GM19372 (cell line): ENCODE results near the gene MTHFD1L.
"Not testable (repeated sequence)": the region's sequence is repeated elsewhere in the genome, so short reads cannot be mapped to it uniquely, and the experiment has no call there.

ENCODE experiments used
- ATAC-seq: cut with Tn5 transposase; IDR thresholded peaks from one replicate; pipeline ENCODE4 v1.9.1; 2021; ENCODE audit warnings: mild to moderate bottlenecking, low read depth, moderate library complexity; ENCODE audit not compliant: unreplicated experiment

Gene MTHFD1L

DNA sequence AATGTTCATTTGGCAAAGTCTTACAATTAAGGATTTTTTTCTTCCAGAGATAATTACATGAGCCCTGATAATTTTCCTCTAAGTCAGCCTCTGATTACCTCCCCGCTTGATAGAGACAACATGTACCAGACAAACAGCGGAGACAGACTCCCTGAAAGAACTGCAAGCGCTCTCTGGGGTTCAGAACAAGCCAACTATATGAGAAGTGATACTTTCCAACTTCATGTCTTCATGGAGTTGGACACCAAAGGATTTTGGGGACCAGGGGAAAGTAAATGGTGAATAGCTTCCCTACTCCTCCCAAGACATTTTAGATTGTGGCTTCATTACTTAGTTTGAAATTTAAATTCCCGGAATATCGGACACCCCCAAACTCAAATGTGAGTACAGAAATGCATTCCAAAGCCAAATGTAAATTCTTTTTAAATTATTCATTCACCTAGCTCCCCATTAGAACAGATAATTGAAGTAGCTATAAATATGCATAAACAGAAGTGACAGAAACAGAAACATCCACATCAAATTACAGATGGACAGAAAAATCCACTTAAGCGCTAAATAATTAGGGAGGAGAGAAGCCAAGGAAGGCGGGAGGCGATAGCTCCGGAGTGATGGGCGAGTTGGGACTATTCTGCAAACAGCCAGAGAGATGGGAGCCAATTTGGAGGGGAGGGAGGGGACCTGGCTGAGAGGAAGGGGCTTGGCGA is 244.5 kb downstream of the MTHFD1L start:
- no peak for ATAC-seq

DNA sequence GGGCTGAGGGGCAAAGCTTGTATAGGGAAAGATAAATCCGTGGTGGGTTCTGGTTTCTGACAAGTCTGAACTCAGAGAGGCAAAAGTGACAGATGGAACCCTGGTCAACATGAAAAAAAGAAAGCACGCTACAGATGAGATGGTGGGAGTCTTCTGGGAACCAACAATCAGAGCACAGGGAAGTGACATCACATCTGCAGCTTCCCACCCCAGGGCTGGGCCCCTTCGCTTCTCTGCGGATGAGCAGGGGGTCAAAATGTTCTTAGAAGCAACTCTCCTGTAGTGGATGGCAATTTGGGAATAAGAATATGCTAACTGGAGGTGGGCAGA is 245.0 kb downstream of the MTHFD1L start:
- no peak for ATAC-seq

DNA sequence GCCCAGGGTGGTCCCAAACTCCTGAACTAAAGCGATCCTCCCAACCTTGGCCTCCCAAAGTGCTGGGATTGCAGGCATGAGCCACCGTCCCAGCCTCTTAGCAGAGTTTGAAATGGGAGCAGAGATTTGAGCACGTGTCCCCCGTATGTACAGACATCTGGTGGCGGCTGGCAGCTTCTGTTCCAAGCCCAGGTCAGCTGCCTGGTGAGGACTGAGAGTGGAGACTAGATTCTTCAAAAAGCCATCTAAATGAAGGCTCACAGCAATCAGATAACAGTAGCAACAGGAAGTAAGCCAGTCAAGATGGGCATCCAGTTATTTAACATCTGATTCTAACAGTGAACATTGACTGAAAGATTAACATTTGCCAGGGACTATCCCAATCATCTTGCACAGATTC is 246.2 kb downstream of the MTHFD1L start:
- no peak for ATAC-seq

GRCh38 chr6:151112130-151112529 is 246.6 kb downstream of the MTHFD1L start:
- ATAC-seq, result no peak

DNA sequence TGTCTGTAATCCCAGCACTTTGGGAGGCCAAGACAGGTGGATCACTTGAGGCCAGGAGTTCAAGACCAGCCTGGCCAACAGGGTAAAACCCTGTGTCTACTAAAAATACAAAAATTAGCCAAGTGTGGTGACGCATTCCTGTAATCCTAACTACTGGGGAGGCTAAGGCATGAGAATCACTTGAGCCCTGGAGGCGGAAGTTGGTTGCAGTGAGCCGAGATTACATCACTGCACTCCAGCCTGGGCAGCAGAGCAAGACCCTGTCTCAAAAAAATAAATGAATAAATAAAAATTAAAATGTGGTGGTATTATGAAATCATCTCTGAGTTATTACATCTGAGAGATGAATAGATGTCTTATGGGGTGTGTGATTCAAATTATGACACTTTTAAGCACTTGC is 247.4 kb downstream of the MTHFD1L start:
- not testable (repeated sequence) for ATAC-seq

GRCh38 chr6:151113641-151114040 is 248.1 kb downstream of the MTHFD1L start:
- no peak for ATAC-seq

DNA sequence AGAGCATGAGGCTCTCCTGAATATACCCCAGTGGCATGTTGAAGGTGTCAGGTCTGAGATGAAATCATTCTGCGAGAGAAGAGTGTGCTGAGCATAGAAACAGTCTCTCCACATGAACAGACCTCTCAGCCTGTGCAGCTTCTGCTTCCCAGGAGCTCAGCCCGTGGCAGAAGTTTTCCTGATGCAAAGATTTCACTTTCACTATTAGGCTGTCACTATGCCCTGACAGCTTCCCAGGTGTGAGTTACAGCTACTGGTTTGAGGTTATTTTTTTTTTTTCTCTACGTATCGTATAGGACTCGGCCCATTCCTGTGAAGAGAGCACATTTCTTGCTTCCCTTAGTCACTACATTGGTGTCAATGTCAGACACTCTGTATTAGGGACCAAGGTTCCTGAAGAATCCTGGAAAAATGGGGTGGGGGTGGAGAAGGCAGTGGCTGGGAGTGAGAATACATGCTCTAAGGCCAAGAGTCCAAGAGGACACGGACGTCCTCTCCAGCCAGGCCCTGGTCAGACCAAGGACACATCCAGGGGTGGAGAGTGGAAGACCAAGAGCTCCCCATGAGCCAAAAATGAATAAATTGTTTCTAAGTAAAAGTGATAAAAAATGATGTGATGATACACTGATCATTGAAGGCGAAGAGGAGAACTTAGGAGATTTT is 253.1 kb downstream of the MTHFD1L start:
- no peak for ATAC-seq

- ATAC-seq, result no peak
Measured at GRCh38 chr6:151119823-151120524, 254.5 kb downstream of the MTHFD1L start.

GRCh38 chr6:151121900-151122299 is 256.4 kb downstream of the MTHFD1L start:
- no peak for ATAC-seq

- not testable (repeated sequence) for ATAC-seq
Measured at GRCh38 chr6:151123641-151124040, 258.1 kb downstream of the MTHFD1L start.

GRCh38 chr6:151125242-151125641 is 259.7 kb downstream of the MTHFD1L start:
- ATAC-seq, result not testable (repeated sequence)

DNA sequence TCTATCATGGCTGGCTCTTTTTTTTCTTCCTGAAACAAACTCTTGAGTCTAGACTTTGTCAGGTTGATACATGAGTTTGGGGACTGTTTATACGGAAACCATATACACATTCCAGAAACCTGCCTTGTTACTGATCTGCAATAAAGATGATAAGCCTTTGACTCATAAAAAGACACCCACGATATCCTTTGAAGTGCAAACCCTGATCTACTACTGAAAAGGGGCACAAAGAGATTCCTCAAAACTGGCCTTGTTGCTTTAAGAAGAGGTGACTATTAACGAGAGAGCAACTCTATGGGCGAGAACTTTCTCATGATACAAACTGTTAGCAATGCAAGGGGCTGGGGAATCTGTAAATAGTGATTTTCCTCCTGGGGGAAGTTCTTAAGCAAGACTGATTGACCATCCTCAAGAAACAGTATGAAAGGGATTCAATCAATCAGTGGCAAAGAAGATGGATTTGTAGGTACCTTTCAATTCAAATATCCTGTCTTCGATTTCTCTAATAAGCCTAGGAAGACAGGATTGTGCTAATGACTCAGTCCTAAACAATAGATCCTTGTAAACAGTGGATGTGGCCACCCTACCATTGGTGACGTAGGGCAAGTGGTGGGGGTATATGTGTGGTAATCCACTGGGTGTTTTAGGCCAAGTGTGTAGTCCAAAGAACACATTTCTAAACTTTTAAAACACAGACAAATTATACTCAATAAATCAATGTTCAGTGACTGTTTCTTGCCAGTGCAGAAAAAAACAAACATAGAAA is 260.3 kb downstream of the MTHFD1L start:
- not testable (repeated sequence) for ATAC-seq

- ATAC-seq, result not testable (repeated sequence)
Measured at GRCh38 chr6:151126417-151126724, 260.9 kb downstream of the MTHFD1L start.

GRCh38 chr6:151127133-151127798 is 261.8 kb downstream of the MTHFD1L start:
- ATAC-seq, result not testable (repeated sequence)

DNA sequence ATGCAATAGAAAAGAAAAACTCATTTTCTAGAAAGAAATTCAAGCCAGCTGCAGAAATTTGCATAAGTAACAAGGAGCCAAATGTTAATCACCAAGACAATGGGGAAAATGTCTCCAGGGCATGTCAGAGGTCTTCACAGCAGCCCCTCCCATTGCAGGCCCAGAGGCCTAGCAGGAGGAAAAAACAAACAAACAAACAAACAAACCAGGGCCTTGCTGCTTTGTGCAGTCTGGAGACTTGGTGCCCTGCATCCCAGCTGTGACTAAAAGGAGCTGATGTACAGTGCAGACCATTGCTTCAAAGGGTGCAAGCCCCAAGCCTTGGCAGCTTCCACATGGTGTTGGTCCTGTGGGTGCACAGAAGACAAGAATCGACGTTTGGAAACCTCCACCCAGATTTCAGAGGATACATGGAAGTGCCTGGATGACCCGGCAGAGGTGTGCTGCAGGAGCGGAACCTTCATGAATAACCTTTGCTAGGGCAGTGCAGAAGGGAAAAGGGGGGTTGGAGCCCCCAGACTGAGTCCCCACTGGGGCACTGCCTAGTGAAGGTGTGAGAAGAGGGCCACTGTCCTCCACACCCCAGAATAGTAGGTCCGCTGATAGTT is 263.4 kb downstream of the MTHFD1L start:
- no peak for ATAC-seq

GRCh38 chr6:151130329-151130728 is 264.8 kb downstream of the MTHFD1L start:
- no peak for ATAC-seq

DNA sequence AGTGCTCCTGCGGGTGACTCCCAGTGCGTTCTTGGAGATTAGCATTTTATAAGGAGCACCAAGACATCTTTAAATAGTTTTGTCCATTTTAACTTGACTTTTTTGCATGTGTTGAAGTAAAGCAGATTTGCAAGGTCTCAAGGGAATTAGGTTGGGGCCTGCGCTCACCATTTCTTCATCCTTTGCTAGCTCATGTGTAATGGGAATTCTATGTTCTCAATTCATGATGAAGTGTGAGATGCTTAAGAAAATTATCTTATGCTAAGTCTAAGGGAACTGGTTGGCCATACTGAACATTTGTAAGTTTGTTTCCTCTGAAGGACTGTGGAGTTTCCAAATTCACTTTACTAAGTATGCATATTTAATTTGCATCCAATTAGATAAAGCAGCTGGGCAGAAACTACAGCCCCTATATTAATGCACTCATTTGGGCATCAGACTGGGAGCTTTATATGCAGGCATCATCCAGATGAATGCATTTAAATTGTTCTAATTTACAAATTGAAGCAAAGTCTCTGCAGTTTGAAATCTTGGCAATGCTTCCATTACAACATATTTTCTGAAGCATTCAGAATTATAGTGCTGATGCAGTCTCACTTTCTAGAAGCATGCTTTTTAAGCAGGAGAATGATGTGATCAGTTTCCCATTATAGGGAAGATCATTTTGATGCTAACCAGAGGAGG is 266.0 kb downstream of the MTHFD1L start:
- no peak for ATAC-seq

DNA sequence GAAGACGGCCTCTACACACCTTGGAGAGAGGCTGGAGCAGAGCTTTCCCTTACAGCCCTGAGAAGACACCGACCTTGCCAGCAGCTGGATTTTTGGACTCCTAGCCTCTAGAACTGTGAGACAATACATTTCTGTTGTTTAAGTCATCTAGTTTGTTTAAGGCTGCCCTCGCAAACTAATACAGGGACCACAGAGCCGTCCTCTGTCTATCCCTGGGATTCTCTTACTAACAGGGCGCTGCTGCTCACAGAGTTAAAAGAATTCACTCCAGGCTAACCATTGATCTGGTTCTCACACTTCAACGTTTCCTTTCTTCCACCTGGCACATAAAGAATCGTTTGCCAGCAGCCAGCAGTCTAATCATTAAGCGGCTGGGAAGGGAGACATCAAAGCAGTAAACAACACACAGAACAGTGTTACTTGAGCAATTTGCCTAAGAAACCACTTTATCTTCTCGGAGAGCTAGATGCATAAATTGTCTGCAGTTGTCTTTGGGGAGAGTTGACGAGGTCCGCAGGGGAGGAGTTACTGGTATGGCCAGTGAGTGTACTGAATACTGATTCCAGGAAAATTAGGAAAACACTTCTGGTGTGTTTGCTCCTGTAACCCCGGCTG is 270.7 kb downstream of the MTHFD1L start:
- no peak for ATAC-seq

DNA sequence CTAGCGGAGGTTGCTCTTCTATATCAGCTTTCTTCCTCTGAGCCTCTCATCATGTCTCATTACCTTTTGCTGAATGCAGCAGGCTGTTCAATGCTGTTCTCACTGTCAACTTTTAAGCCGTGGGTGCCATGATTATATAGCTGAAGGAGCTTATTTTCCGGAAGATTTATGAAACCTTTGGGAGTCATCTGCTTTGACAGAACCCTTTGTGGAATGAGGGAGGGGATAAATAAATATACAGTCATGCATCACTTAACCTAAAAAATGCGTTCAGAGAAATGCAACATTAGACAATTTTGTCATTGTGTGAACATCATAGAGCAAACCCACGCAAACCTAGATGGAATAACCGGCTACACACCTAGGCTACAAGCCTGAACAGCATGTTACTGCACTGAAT is 272.0 kb downstream of the MTHFD1L start:
- no peak for ATAC-seq
